Endothelial cell of umbilical vein (primary cell): ENCODE data around the gene UBR3. TPM values are rescaled to one million over a fixed set of nuclear protein-coding genes. Genes with fewer than 3 reads are reported as not detected.
A peak's percentile ranks its signal among the peaks of the same experiment; 100 is the strongest.

ENCODE experiments used
- BruUV-seq: library from RNA; stranded (reverse); fragments of 400-500 nt; replicated peaks from 2 replicates; lab custom pipeline; 2021; lab: Mats Ljungman, UMichigan
- CTCF ChIA-PET: fragments of 300-600, 350-600 bp; sonication (Branson Sonifier 250); formaldehyde crosslinking; loops from one replicate; lab custom pipeline; 2021; ENCODE audit warnings: antibody characterized with exemption, inconsistent platforms; lab: Charles Lee
- POLR2A ChIA-PET: fragments of 300-600, 350-600 bp; sonication (Branson Sonifier 250); formaldehyde crosslinking; loops from one replicate; lab custom pipeline; 2021; ENCODE audit warnings: antibody characterized with exemption, inconsistent platforms; lab: Charles Lee
- DNase-seq: peaks from one replicate; pipeline ENCODE4 v3.0.0-alpha.2; 2011; ENCODE audit warnings: low read depth, low spot score
- FAIRE-seq: peaks from 2 replicates; lab custom pipeline; 2011; peaks lifted over from hg19 to GRCh38; lab: Jason Lieb, UNC
- H2AFZ ChIP-seq: 2 replicates; pipeline ENCODE4 v1.6.0; 2012; ENCODE audit warnings: low read depth, low read length, control low read depth, inconsistent platforms
- H3K27ac ChIP-seq: 2 replicates; pipeline ENCODE4 v1.5.1; 2011; ENCODE audit warnings: low read depth, mild to moderate bottlenecking, control low read depth, low read length, moderate library complexity; ENCODE audit not compliant: insufficient read depth
- H3K27me3 ChIP-seq, 2 experiments: 2 replicates each; pipeline versions ENCODE4 v1.6.0 to v1.6.1; 2011; ENCODE audit warnings: low read length in 2 of 2, mixed read lengths in 1 of 2; ENCODE audit not compliant: control insufficient read depth in 2 of 2, insufficient read depth in 2 of 2
- H3K36me3 ChIP-seq, 2 experiments: 2 replicates in 1 of 2; 3 replicates in 1 of 2; pipeline ENCODE4 v1.5.1; 2011; ENCODE audit warnings: low read length in 2 of 2, mild to moderate bottlenecking in 1 of 2, moderate library complexity in 1 of 2; ENCODE audit not compliant: control insufficient read depth in 2 of 2, insufficient read depth in 2 of 2; ENCODE audit errors: extremely low read depth in 1 of 2
- H3K4me1 ChIP-seq: 3 replicates; pipeline ENCODE4 v1.5.1; 2011; ENCODE audit warnings: mild to moderate bottlenecking, low read length; ENCODE audit not compliant: control insufficient read depth, insufficient read depth; ENCODE audit errors: extremely low read depth
- H3K4me2 ChIP-seq: 2 replicates; pipeline ENCODE4 v1.6.1; 2011; ENCODE audit warnings: low read length, control low read depth, mixed read lengths; ENCODE audit not compliant: insufficient read depth
- H3K4me3 ChIP-seq, 3 experiments: fragments of 200-600 bp in 1 of 3; sonication (generic), shearing (Covaris generic) in 1 of 3; replicated peaks in 1 of 3; 2 replicates each; pipeline ENCODE4 v1.5.1; 2011 to 2016; ENCODE audit warnings: control low read depth in 3 of 3, low read length in 3 of 3, mild to moderate bottlenecking in 2 of 3, inconsistent platforms in 1 of 3, low read depth in 1 of 3, moderate library complexity in 1 of 3; ENCODE audit not compliant: insufficient read depth in 1 of 3
- H3K79me2 ChIP-seq: 2 replicates; pipeline ENCODE4 v1.6.0; 2012; ENCODE audit warnings: low read length, inconsistent platforms; ENCODE audit not compliant: control insufficient read depth, insufficient read depth
- H3K9ac ChIP-seq: replicated peaks from 2 replicates; pipeline ENCODE3; 2011; ENCODE audit warnings: low read length, control low read depth; ENCODE audit not compliant: insufficient read depth; ENCODE audit errors: extremely low read depth
- H3K9me1 ChIP-seq: replicated peaks from 3 replicates; pipeline ENCODE4 v1.6.0; 2011; ENCODE audit warnings: mild to moderate bottlenecking, low read length; ENCODE audit not compliant: control insufficient read depth, insufficient read depth; ENCODE audit errors: extremely low read depth
- H3K9me3 ChIP-seq: replicated peaks from 2 replicates; pipeline ENCODE4 v1.5.1; 2012; ENCODE audit warnings: low read length, inconsistent platforms; ENCODE audit not compliant: control insufficient read depth, insufficient read depth
- H4K20me1 ChIP-seq: replicated peaks from 2 replicates; pipeline ENCODE3; 2011; ENCODE audit warnings: mild to moderate bottlenecking, low read length; ENCODE audit not compliant: control insufficient read depth, insufficient read depth; ENCODE audit errors: extremely low read depth
- CTCF ChIP-seq, 2 donors: IDR thresholded peaks; 1 replicate in 1 of 2; 2 replicates in 1 of 2; pipeline ENCODE4 v1.5.1; 2011; ENCODE audit warnings: low read length in 2 of 2, mild to moderate bottlenecking in 2 of 2, moderate library complexity in 2 of 2, control low read depth in 1 of 2, inconsistent platforms in 1 of 2, low read depth in 1 of 2; ENCODE audit not compliant: insufficient read depth in 1 of 2; ENCODE audit errors: extremely low read depth in 1 of 2
- EZH2 ChIP-seq: IDR thresholded peaks from 2 replicates; pipeline ENCODE4 v1.6.1; 2012; ENCODE audit warnings: borderline replicate concordance, low read depth, mild to moderate bottlenecking, moderate library complexity, low read length, inconsistent platforms; ENCODE audit not compliant: severe bottlenecking
- FOS ChIP-seq: IDR thresholded peaks from 2 replicates; pipeline ENCODE4 v1.6.1; 2011; ENCODE audit warnings: mild to moderate bottlenecking, low read length, moderate library complexity, borderline replicate concordance; ENCODE audit not compliant: insufficient read depth
- GATA2 ChIP-seq: IDR thresholded peaks from 2 replicates; pipeline ENCODE4 v1.7.0; 2011; ENCODE audit warnings: low read depth, mild to moderate bottlenecking, moderate library complexity, mixed read lengths, low read length; ENCODE audit not compliant: insufficient read length, insufficient read depth
- JUN ChIP-seq: IDR thresholded peaks from 2 replicates; pipeline ENCODE4 v1.6.1; 2011; ENCODE audit warnings: borderline replicate concordance, low read depth; ENCODE audit not compliant: insufficient read length, insufficient read depth
- MYC ChIP-seq: IDR thresholded peaks from one replicate; pipeline ENCODE4 v1.6.1; 2011; ENCODE audit warnings: mild to moderate bottlenecking, low read depth, low read length
- POLR2A ChIP-seq: IDR thresholded peaks from 2 replicates; pipeline ENCODE4 v1.6.1; 2012; ENCODE audit warnings: low read depth, mild to moderate bottlenecking, control low read depth, low read length
- POLR2AphosphoS5 ChIP-seq: IDR thresholded peaks from 2 replicates; pipeline ENCODE4 v1.6.1; 2012; ENCODE audit warnings: low read depth, mild to moderate bottlenecking, control low read depth, low read length, moderate library complexity; ENCODE audit not compliant: insufficient read depth
- dilution Hi-C: fragments of 300-500 bp; cut with MboI; formaldehyde crosslinking; loops from one replicate; pipeline ENCODE4 v1.15.0; 2019; ENCODE audit warnings: low sequenced_read_pairs; ENCODE audit not compliant: extremely low pct_ligation_motif_present
- intact Hi-C: fragments of 100-400 bp; cut with micrococcal nuclease; formaldehyde crosslinking; loops from one replicate; pipeline ENCODE4 v1.10.0; 2022
- polyA plus RNA-seq, 4 experiments: library from polyadenylated mRNA; depleted of rRNA in 3 of 4; stranded (reverse) in 3 of 4; unstranded in 1 of 4; fragments of >200 nt; gene quantifications; 2 replicates each; pipeline versions ENCODE4 v1.2.1 to v1.2.3, GENCODE V29; 2011 to 2012; ENCODE audit warnings: missing spikeins in 1 of 4
- total RNA-seq: library from RNA; stranded (reverse); gene quantifications from 2 replicates; pipeline ENCODE4 v1.2.3, GENCODE V29; 2021
- TF ChIP-seq, protein P1 (sequence below): IDR thresholded peaks from 2 replicates; pipeline ENCODE4 v1.6.1; 2011; ENCODE audit not compliant: insufficient read depth, insufficient read length

UBR3 gene
- total and polyA plus RNA-seq, 2 donors (not counting 3 experiments of a cell fraction or from before 2014, with no cell fraction given) = 5.3 to 27.5 TPM

DNA sequence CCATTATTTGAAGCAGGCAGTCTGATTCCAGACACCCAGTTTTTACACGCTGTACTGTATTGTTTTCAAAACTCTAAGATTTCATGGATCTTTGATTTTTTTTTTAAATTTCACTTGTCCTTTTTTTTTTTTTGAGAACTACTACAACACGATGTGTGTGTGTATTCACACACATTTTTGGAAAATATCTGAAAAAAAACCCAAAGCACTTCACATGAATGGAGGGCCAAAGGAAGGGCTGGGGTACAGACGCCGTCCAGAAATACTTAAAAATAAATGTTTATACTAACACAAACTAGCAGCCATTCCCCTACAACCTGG, 28.9 kb upstream of the UBR3 start:
- Histone ChIP-seq H3K4me3 (peak overlapping the region; percentile 91 to 99 (median 97)), H3K4me2 (peak overlapping the region; percentile 100), H3K9me3 (no peaks in the 10 kb centered on the region), H3K4me1 (peaks cover 14% of the 10 kb centered on the region), H3K36me3 (peaks cover 3 to 9% of the 10 kb centered on the region in 2 experiments), H3K27ac (peak overlapping the region; percentile 64), H3K9ac (peak overlapping the region; percentile 91), H3K79me2 (peaks cover 43% of the 10 kb centered on the region), H3K27me3 (no peaks in the 10 kb centered on the region), H2AFZ (peak overlapping the region; percentile 98), H3K9me1 (no peaks in the 10 kb centered on the region), H4K20me1 (no peaks in the 10 kb centered on the region)
- ChIA-PET CTCF (interaction anchor here (1.4 kb wide), 2 partner anchors 10 to 26 kb away, joined by 5 to 6 read pairs; partner anchors contain the start of gene METTL5), POLR2A (interaction anchor here (0.7 kb wide), 1 partner anchor 1330 kb away, joined by 6 read pairs; no protein-coding TSS in a partner anchor)
- intact Hi-C loops = loop anchor here (10.0 kb wide), 1 partner anchor 434 kb away; the partner anchor contains the start of gene LRP2
- no peak for FAIRE-seq
- BruUV-seq = TSS peak; percentile 52
- no peak for DNase-seq
- dilution Hi-C loops = no loop called here
- TF ChIP-seq MYC (no peak), GATA2 (no peak)

DNA sequence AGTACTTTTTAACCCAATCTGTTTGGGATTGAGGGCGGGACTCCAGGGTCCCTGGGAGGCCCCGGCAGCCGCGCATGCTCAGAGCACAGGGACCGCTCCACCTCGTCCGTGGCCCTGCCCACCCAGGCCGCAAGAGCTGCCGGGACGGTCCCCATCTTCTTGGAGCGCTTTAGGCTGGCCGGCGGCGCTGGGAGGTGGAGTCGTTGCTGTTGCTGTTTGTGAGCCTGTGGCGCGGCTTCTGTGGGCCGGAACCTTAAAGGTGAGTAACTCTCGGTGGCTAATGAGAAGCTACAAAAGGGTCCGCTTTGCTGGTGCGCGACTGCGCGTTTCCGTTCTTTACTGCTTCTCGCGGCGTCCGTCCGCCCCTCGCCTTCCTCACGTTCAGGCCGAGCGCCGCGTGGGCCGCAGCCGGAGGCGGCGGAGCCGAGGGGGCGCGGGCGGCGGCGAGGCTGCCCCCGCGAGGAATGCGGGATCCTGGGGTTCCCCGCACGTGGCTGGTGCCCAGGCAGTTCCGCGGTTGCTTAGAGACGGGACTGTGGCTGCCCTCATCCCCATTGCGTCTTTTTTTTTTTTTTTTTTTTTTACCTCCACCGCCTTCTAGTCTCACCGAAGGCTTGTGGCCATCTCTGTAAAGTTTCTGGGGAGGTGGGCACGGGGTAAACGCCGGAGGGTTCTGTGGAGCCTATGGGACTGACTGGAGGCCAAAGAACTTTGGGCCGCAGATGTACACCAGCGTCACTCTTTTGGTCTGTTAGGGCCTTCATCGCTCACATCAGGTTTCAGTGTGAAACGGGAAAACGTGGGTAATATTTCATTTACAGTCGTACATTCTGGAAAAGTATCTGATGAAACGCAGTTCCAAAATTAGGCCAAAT, 28.3 kb upstream of the UBR3 start, which contains the start of gene SSB:
TSS of gene SSB (plus strand) at position 154 of the 875 bp plus-strand sequence. CDS start 2,090 bp downstream, outside the sequence.
- no peaks in the 10 kb centered on the region for H3K9me1 ChIP-seq
- intact Hi-C loops (loop anchor here (1.0 to 10.0 kb wide), 2 partner anchors 28 to 434 kb away; partner anchors contain the start of genes LRP2 and UBR3), dilution Hi-C loops (no loop called here)
- H3K4me1 ChIP-seq = peaks cover 14% of the 10 kb centered on the region
- peak within 1 kb of the TSS; percentile 91 to 99 (median 97) for H3K4me3 ChIP-seq
- peak within 1 kb of the TSS; percentile 91 for H3K9ac ChIP-seq
- H3K79me2 ChIP-seq = peaks cover 49% of the 10 kb centered on the region
- no peaks in the 10 kb centered on the region for H3K9me3 ChIP-seq
- H3K27me3 ChIP-seq = no peaks in the 10 kb centered on the region
- peak within 1 kb of the TSS; percentile 100 for H3K4me2 ChIP-seq
- TF ChIP-seq GATA2 (no peak), FOS (no peak), CTCF (IDR thresholded peaks at IDR 0.05; ENCODE audit: extremely low read depth in 1 of 2, insufficient read depth in 1 of 2, low read depth in 1 of 2, low read length in 2 of 2) (no peak), MYC (no peak), JUN (no peak), EZH2 (no peak), POLR2A (peak; percentile 96), POLR2AphosphoS5 (peak; percentile 97)
- TF ChIP-seq, protein P1, sequence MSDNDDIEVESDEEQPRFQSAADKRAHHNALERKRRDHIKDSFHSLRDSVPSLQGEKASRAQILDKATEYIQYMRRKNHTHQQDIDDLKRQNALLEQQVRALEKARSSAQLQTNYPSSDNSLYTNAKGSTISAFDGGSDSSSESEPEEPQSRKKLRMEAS = peak; percentile 45
- peak within 1 kb of the TSS; percentile 64 for H3K27ac ChIP-seq
- FAIRE-seq (peak; percentile 92), DNase-seq (peak; percentile 93)
- no peaks in the 10 kb centered on the region for H4K20me1 ChIP-seq
- BruUV-seq = TSS peak; percentile 61
- H3K36me3 ChIP-seq = peaks cover 3 to 9% of the 10 kb centered on the region in 2 experiments
- POLR2A ChIA-PET = interaction anchor here (0.6 to 0.7 kb wide), 2 partner anchors 1153 to 1329 kb away, joined by 3 to 6 read pairs; no protein-coding TSS in a partner anchor
- CTCF ChIA-PET = interaction anchor here (0.6 to 1.4 kb wide), 4 partner anchors 9 to 346 kb away, joined by 3 to 6 read pairs (median 4); partner anchors contain the start of gene METTL5
- peak within 1 kb of the TSS; percentile 98 for H2AFZ ChIP-seq
